Esophagus (tissue), 2 donors: ENCODE measurements around the gene CD1B. TPM values are rescaled to one million over a fixed set of nuclear protein-coding genes. Genes with fewer than 3 reads are reported as not detected.
"Not testable (repeated sequence)": the region's sequence is repeated elsewhere in the genome, so short reads cannot be mapped to it uniquely, and the experiment has no call there.

Experiments used
- H3K27ac ChIP-seq, 2 donors: one replicate each; pipeline ENCODE4 v1.5.1; 2013; ENCODE audit warnings: low read depth in 2 of 2, mild to moderate bottlenecking in 2 of 2, inconsistent platforms in 1 of 2, low read length in 1 of 2, moderate library complexity in 1 of 2
- H3K27me3 ChIP-seq, 2 donors: one replicate each; pipeline ENCODE4 v1.6.1; 2013; ENCODE audit warnings: low read length in 2 of 2, control low read depth in 1 of 2, mild to moderate bottlenecking in 1 of 2; ENCODE audit not compliant: insufficient read depth in 2 of 2, control insufficient read depth in 1 of 2
- H3K36me3 ChIP-seq, 2 donors: one replicate each; pipeline ENCODE4 v1.6.1; 2013; ENCODE audit warnings: low read length in 1 of 2; ENCODE audit not compliant: control insufficient read depth in 2 of 2, insufficient read depth in 2 of 2
- H3K4me1 ChIP-seq, 2 donors: one replicate each; pipeline ENCODE4 v1.6.1; 2013; ENCODE audit warnings: low read length in 1 of 2; ENCODE audit not compliant: control insufficient read depth in 2 of 2, insufficient read depth in 2 of 2
- H3K4me3 ChIP-seq, 2 donors: one replicate each; pipeline ENCODE4 v1.5.1; 2013; ENCODE audit warnings: low read length in 2 of 2, mild to moderate bottlenecking in 2 of 2, low read depth in 1 of 2, moderate library complexity in 1 of 2
- H3K9me3 ChIP-seq, 2 donors: one replicate each; pipeline ENCODE4 v1.6.1; 2013; ENCODE audit warnings: mild to moderate bottlenecking in 2 of 2, low read depth in 1 of 2, low read length in 1 of 2, moderate library complexity in 1 of 2; ENCODE audit not compliant: control insufficient read depth in 2 of 2, insufficient read depth in 1 of 2
- WGBS, 2 donors: extraction: QIAGEN DNeasy Blood & Tissue Kit; methylation state at CpG; one replicate each; pipeline ENCODE4 v1.1.7; 2013; 5-methylcytosine and 5-hydroxymethylcytosine counted together
- polyA plus RNA-seq, 2 donors: library from polyadenylated mRNA; stranded (reverse); fragments of 200-250 nt; gene quantifications; one replicate each; pipeline ENCODE4 v1.2.3, GENCODE V29; 2013
- donor health status: healthy with polysubstance abuse.
- donor health status: Bipolar disorder and iron deficiency.

Gene CD1B
- polyA plus RNA-seq, 2 donors = 0.13 TPM; not detected in 1

DNA sequence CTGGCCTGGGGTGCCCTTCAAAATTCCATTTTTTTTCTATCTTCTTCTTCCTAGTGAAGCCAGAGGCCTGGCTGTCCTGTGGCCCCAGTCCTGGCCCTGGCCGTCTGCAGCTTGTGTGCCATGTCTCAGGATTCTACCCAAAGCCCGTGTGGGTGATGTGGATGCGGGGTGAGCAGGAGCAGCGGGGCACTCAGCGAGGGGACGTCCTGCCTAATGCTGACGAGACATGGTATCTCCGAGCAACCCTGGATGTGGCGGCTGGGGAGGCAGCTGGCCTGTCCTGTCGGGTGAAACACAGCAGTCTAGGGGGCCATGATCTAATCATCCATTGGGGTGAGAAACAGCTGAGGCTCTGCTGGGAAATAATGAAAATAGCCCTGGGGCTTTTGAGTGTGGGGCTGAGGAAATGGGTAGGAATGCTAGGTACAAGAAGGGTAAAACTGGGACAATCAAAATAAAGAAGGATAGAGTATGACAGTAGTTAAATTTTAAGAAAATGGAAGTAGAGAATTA, 24.5 kb upstream of the CD1B start:
- Histone ChIP-seq H3K27ac (no peak overlapping the region), H3K9me3 (no peaks in the 10 kb centered on the region)
- WGBS, 2 donors = 79 to 82% methylated on average over 10 of the region's 10 CpGs

DNA sequence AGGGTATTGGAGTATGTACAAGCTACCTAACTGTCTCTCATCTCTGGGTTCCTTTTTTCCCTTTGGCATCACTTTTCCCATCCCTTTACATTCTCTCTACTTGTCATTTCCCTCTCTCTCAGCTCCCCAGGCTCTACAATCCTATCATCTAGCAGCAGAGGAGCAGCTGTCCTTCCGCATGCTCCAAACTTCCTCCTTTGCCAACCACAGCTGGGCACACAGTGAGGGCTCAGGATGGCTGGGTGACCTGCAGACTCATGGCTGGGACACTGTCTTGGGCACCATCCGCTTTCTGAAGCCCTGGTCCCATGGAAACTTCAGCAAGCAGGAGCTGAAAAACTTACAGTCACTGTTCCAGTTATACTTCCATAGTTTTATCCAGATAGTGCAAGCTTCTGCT, 22.9 kb upstream of the CD1B start:
- no peaks in the 10 kb centered on the region for H3K4me1 ChIP-seq
- H3K36me3 ChIP-seq = no peaks in the 10 kb centered on the region
- no peak overlapping the region for H3K4me3 ChIP-seq
- H3K9me3 ChIP-seq = no peaks in the 10 kb centered on the region
- no peak overlapping the region for H3K27ac ChIP-seq
- WGBS, 2 donors = 69 to 70% methylated on average over 2 of the region's 2 CpGs
- H3K27me3 ChIP-seq = no peaks in the 10 kb centered on the region

More for the DNA sequence above, 24.5 kb upstream of the CD1B start:
- Histone ChIP-seq H3K4me1 (no peaks in the 10 kb centered on the region), H3K36me3 (no peaks in the 10 kb centered on the region), H3K27me3 (no peaks in the 10 kb centered on the region), H3K4me3 (no peak overlapping the region)

DNA sequence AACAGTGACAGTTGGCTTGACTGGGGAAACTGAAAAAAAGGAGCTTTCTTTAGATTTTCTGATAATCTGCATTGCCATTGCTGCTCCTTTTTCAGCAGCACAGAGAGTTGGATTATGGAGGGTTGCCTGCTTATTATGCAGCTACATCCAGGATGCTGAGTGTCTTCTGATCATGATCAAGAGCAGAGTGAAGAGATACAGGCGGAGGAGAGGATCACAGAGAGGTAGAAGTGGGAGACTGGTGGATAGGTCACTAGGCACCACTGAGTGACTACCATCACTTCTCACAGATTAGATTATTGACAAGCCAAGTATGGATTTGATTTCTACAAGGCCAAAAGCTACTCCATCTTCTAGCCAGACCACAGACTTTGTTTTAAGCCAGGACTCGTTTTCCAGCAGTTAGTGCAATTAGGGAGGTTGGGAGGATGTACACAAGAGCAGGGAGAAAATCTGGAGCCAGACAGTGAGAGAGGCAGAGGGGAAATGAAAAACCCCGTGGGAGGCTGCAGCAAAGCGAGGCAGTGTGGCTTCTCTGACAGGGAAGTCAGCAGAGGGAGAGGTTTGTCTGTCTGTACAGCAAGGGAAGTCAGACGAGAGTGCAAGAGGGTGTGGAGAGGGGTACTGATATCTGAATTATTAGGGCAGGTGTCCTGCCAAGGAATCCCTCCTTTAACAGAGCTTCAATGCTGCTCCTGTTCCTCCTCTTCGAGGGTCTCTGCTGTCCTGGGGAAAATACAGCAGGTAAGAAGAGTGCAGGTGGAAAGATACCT, 22.2 kb upstream of the CD1B start, which contains the start of gene CD1E:
CD1E (plus strand) TSS at position 592 of the 773 bp plus-strand sequence; CDS start at position 687, 95 bp downstream.
- no peaks in the 10 kb centered on the region for H3K4me1 ChIP-seq
- H3K36me3 ChIP-seq = no peaks in the 10 kb centered on the region
- WGBS, 2 donors = 35 to 39% methylated on average over 6 of the region's 6 CpGs
- H3K27me3 ChIP-seq = no peaks in the 10 kb centered on the region
- no peak within 1 kb of the TSS for H3K27ac ChIP-seq
- no peaks in the 10 kb centered on the region for H3K9me3 ChIP-seq
- no peak within 1 kb of the TSS for H3K4me3 ChIP-seq

DNA sequence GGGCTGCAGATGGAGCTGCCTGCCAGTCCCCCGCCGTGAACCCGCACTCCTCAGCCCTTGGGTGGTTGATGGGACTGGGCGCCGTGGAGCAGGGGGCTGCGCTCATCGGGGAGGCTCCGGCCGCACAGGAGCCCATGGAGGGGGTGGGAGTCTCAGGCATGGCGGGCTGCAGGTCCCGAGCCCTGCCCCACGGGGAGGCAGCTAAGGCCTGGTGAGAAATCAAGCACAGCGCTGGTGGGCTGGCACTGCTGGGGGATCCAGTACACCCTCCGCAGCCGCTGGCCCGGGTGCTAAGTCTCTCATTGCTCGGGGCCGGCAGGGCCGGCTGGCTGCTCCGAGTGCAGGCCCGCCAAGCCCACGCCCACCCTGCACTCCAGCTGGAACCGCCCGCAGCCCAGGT, 17.6 kb upstream of the CD1B start:
- H3K4me1 ChIP-seq, H3K27me3 ChIP-seq, H3K4me3 ChIP-seq, H3K9me3 ChIP-seq, H3K36me3 ChIP-seq, H3K27ac ChIP-seq: not testable (repeated sequence)
- 95 to 98% methylated on average over 14 to 24 of the region's 24 CpGs for WGBS, 2 donors

DNA sequence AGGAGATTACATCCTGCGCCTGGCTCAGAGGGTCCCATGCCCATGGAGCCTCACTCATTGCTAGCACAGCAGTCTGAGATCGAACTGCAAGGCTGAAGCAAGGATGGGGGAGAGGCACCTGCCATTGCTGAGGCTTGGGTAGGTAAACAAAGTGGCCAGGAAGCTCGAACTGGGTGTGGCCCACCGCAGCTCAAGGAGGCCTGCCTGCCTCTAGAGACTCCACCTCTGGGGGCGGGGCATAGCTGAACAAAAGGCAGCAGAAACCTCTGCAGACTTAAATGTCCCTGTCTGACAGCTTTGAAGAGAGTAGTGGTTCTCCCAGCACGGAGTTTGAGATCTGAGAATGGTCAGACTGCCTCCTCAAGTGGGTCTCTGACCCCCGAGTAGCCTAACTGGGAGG, 5.1 kb upstream of the CD1B start:
- H3K27ac ChIP-seq, H3K4me1 ChIP-seq, H3K9me3 ChIP-seq, H3K36me3 ChIP-seq, H3K27me3 ChIP-seq, H3K4me3 ChIP-seq: not testable (repeated sequence)
- WGBS, 2 donors = 49 to 54% methylated on average over 7 of the region's 7 CpGs

DNA sequence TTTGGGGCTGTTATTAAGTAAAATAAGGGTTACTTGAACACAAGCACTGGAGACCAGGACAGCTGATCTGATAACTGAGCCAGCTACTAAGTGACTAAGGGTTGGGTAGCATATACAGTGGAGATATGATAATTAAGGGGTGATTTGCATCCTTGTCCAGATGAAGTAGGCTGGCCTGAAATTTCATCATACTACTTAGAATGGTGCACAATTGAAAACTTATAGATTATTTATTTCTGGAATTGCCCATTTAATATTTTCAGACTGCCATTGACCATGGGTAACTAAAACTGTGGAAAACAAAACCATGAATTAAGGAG, 3.8 kb upstream of the CD1B start:
- Histone ChIP-seq H3K36me3 (no peaks in the 10 kb centered on the region), H3K4me3 (no peak overlapping the region), H3K4me1 (no peaks in the 10 kb centered on the region), H3K27me3 (no peaks in the 10 kb centered on the region), H3K27ac (no peak overlapping the region), H3K9me3 (no peaks in the 10 kb centered on the region)

DNA sequence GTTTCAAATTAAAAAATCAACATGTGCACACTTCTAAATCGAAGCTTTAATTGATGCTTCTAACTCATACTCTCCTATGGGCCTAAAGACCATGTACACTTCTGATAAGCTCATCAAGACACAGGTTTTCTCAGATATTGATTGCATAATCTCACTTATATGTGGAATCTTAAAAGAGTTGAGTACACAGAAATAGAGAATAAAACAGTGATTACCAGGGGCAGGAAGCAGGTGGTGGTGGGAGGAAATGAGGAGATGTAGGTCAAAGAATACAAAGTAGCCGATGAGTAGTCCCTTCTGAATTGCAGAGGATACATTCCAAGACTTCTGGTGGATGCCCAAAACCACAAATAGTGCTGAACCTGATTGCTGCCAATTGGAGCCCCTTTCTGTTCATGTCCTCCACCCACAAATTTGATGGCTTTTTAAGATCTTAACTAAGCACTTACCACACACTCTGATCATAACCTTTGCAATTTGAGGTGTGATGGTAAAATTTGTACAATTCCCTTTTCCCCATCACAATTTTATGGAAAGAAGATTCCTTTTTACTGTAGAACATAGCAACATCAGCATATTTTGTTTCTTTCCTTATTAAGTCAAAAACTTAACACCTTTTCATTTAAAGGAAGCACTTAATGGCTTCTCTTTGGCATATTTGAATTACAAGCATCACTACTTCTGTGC, 3.3 kb upstream of the CD1B start:
- Histone ChIP-seq H3K27ac (no peak overlapping the region), H3K4me1 (no peaks in the 10 kb centered on the region), H3K27me3 (no peaks in the 10 kb centered on the region), H3K9me3 (no peaks in the 10 kb centered on the region), H3K36me3 (no peaks in the 10 kb centered on the region), H3K4me3 (no peak overlapping the region)
- WGBS, 2 donors = 36 to 50% methylated on average over 2 of the region's 2 CpGs

DNA sequence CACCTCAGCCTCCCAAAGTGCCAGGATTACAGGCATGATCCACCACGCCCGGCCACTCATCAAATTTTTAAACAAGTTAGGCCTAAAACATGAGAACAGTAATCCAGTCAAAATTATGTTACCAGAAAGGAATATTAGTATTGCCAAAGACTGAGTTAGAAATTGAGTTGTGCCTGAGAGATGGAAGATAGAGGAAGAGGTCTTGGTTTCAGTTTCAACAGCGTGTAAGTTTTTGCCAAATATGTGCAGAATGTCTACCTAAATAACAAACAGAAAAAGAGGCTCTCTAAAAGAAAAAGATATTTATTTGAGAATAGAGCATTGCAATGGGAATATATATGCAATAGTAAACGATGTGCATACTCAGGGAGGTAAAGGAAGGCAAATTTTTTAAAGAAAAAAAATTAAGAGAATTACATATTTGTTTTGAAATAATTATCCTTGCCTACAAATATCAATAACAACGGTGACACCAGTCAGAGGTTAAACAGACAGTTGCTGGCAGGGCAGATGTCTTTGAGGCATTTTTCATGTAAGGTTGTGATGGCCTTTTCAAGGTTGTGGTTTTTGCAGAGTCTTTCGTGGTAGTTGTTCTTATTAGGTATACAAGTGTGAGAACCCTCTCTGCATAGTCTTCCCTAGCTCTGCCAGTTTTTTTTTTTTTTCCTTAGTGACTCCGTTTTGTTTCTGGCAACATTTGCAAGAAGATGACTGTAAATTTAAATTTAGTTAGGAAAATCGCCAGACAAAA, 2.2 kb upstream of the CD1B start:
- 62 to 69% methylated on average over 8 of the region's 8 CpGs for WGBS, 2 donors
- no peaks in the 10 kb centered on the region for H3K27me3 ChIP-seq
- no peaks in the 10 kb centered on the region for H3K4me1 ChIP-seq
- H3K4me3 ChIP-seq = no peak overlapping the region
- no peaks in the 10 kb centered on the region for H3K9me3 ChIP-seq
- H3K36me3 ChIP-seq = no peaks in the 10 kb centered on the region
- H3K27ac ChIP-seq = no peak overlapping the region

DNA sequence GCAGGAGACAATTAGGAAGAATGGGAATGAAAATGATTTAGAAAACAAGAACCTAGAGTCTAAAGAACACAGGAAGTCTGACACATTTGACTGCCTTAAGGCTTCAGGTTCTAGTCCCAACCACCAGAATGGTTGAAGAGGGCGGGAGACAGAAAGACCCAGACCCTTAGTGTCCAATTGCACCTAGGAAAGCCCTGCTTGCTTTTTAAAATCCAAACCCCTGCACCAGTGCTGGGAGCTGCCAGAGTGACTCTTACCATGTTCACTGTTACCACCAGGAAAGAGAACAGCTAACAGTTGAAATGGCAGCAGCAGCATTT, 265 bp downstream of the CD1B start:
- no peak overlapping the region for H3K27ac ChIP-seq
- no peaks in the 10 kb centered on the region for H3K4me1 ChIP-seq
- no peaks in the 10 kb centered on the region for H3K27me3 ChIP-seq
- 78 to 82% methylated on average over 1 of the region's 1 CpG for WGBS, 2 donors
- no peaks in the 10 kb centered on the region for H3K9me3 ChIP-seq
- H3K36me3 ChIP-seq = no peaks in the 10 kb centered on the region
- no peak overlapping the region for H3K4me3 ChIP-seq
